ENCODE measurements around the gene CDC42BPA. TPM values are rescaled to one million over a fixed set of nuclear protein-coding genes. Genes with fewer than 3 reads are reported as not detected.

The CDC42BPA gene
- total RNA-seq, 1 experiment from 2014 or later: 30.1 TPM

GRCh38 chr1:227175611-227176010, 142.7 kb downstream of the CDC42BPA start:
- no peaks in the 10 kb centered on the region for H3K23me2 ChIP-seq (ENCODE audit: insufficient read length, low read depth, low read length, poor library complexity, severe bottlenecking)
- no peak overlapping the region for H2AK5ac ChIP-seq (ENCODE audit: insufficient read length, low read length)
- no peak overlapping the region for H4K8ac ChIP-seq (replicated peaks; ENCODE audit: insufficient read length, low read depth, low read length)
- H3K23ac ChIP-seq (ENCODE audit: insufficient read length, low read depth, low read length): no peak overlapping the region
- no peaks in the 10 kb centered on the region for H3K4me1 ChIP-seq (ENCODE audit: insufficient read depth, low read length)
- no peak for TF ChIP-seq CTCF (conservative IDR thresholded peaks at IDR 0.05)
- WGBS (ENCODE audit: extremely low coverage, insufficient read length, low lambda C conversion rate): no CpG with 5 or more reads among the region's 4 CpGs
- no peak overlapping the region for H2BK5ac ChIP-seq (ENCODE audit: insufficient read length, low read length)
- no peaks in the 10 kb centered on the region for H3K79me1 ChIP-seq (ENCODE audit: insufficient read depth, low read depth, low read length, poor library complexity, severe bottlenecking)
- no peak overlapping the region for H3K14ac ChIP-seq (ENCODE audit: insufficient read depth, low read length)
- Mint-ChIP-seq H3K27ac (peak overlapping the region in 1 of 3 experiments; percentile 31; a peak in 2 of 7 replicates), H3K36me3 (ENCODE audit: insufficient read depth in 1 of 3, low read depth in 3 of 3) (peaks cover 0 to 2% (median 2%) of the 10 kb centered on the region in 3 experiments; a peak in 5 of 7 replicates), H3K4me3 (no peak overlapping the region), H3K27me3 (ENCODE audit: low read depth) (no peaks in the 10 kb centered on the region), H3K9me3 (no peaks in the 10 kb centered on the region), H3K4me1 (no peaks in the 10 kb centered on the region)
- H3K18ac ChIP-seq (ENCODE audit: insufficient read length, low read depth, low read length): no peak overlapping the region
- no peak overlapping the region for H4K5ac ChIP-seq (ENCODE audit: insufficient read length, low read depth, low read length)
- H3K4ac ChIP-seq (ENCODE audit: low read depth, low read length): no peak overlapping the region
- no peak overlapping the region for H2AFZ ChIP-seq (ENCODE audit: low read length)
- no peak overlapping the region for H3K4me2 ChIP-seq (ENCODE audit: insufficient read depth, insufficient read length, low read length)
- H2BK120ac ChIP-seq (ENCODE audit: low read depth, low read length, poor library complexity, severe bottlenecking): no peak overlapping the region
- no peaks in the 10 kb centered on the region for H3K79me2 ChIP-seq (ENCODE audit: insufficient read depth, low read length)
- H3K27ac ChIP-seq (ENCODE audit: insufficient read length, low read depth, low read length): no peak overlapping the region
- H3T11ph ChIP-seq (ENCODE audit: low read length): no peak overlapping the region
- no peak overlapping the region for H3K9ac ChIP-seq (ENCODE audit: extremely low read depth, insufficient read length, low read length)
- H4K91ac ChIP-seq (ENCODE audit: insufficient read length, low read depth, low read length): no peak overlapping the region
- no peaks in the 10 kb centered on the region for H3K9me3 ChIP-seq (ENCODE audit: control insufficient read depth, low read depth, low read length)
- no peak overlapping the region for H2BK20ac ChIP-seq (ENCODE audit: low read depth, low read length, poor library complexity, severe bottlenecking)
- H3K56ac ChIP-seq (ENCODE audit: insufficient read length, low read depth, low read length): no peak overlapping the region
- no peak overlapping the region for H2BK12ac ChIP-seq (ENCODE audit: insufficient read length, low read depth, low read length)
- H3K27me3 ChIP-seq (ENCODE audit: insufficient read depth, low read length): no peaks in the 10 kb centered on the region
- DNase-seq: no peak
- H4K20me1 ChIP-seq (ENCODE audit: control insufficient read depth, insufficient read depth, insufficient read length): no peaks in the 10 kb centered on the region
- no peak overlapping the region for H2BK15ac ChIP-seq (ENCODE audit: low read depth, low read length)

All from H9 (cell line).